ENCODE results near the gene LTBR.
"Not testable (repeated sequence)": the region's sequence is repeated elsewhere in the genome, so short reads cannot be mapped to it uniquely, and the experiment has no call there.

The LTBR gene

DNA sequence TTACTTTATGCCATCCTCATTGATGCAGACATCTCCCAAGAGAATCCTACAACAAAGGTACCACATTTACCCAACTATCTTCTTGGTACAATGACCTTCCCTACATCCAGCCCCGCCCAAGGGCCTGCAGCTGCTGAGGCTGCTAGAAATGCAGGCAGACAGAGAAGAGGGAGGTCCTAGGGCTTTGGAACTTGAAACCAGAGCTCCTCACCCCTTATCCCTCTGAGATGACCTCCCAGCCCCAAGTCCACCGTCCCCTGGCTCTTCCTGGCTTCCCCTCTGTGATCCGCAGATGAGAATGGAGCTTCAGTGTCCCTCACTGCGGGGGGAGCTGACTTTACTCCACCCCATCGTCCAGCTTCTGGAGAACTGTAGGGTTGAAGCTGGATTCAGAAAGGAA, 40.4 kb upstream of the LTBR start:
- no peak overlapping the region for H2BK5ac ChIP-seq (ENCODE audit: low read length)
- no peak overlapping the region for H3K4me2 ChIP-seq (ENCODE audit: insufficient read depth, low read length, poor library complexity, severe bottlenecking)
- no peak overlapping the region for H2BK120ac ChIP-seq (ENCODE audit: low read depth, low read length)
- H3K27ac ChIP-seq (replicated peaks; ENCODE audit: low read length), result no peak overlapping the region
- no peak overlapping the region for H4K91ac ChIP-seq (ENCODE audit: low read depth, low read length, poor library complexity)
- H3K18ac ChIP-seq (ENCODE audit: low read length), result peak overlapping the region; percentile 42
- no peak overlapping the region for H4K8ac ChIP-seq (ENCODE audit: low read depth, low read length)
- H3K79me1 ChIP-seq (ENCODE audit: low read depth, low read length), result peaks cover 7% of the 10 kb centered on the region
- H3K4ac ChIP-seq (ENCODE audit: low read length), result no peak overlapping the region
- peaks cover 28 to 29% of the 10 kb centered on the region in 2 donors for H3K4me1 ChIP-seq (ENCODE audit: control insufficient read depth in 2 of 2, insufficient read depth in 1 of 2, low read depth in 1 of 2, low read length in 2 of 2)
- no peak overlapping the region for H2BK12ac ChIP-seq (ENCODE audit: low read length)
- peak overlapping the region; percentile 42 for H2AFZ ChIP-seq (ENCODE audit: low read length)
- H3K27me3 ChIP-seq (ENCODE audit: control insufficient read depth in 3 of 3, insufficient read depth in 3 of 3, low read depth in 1 of 3, low read length in 3 of 3), result no peaks in the 10 kb centered on the region
- peak overlapping the region; percentile 47 for H2AK5ac ChIP-seq (ENCODE audit: low read depth, low read length)
- DNase-seq (ENCODE audit: low spot score), result no peak
- H3K14ac ChIP-seq (ENCODE audit: low read length), result no peak overlapping the region
- peaks cover 0 to 7% of the 10 kb centered on the region in 2 donors for H3K9me3 ChIP-seq (replicated peaks in 1 of 2; ENCODE audit: control insufficient read depth in 2 of 2, insufficient read depth in 1 of 2, low read depth in 1 of 2, low read length in 2 of 2)
- no peak overlapping the region for H3K9ac ChIP-seq (ENCODE audit: low read depth, low read length, poor library complexity)
- H3K4me3 ChIP-seq (ENCODE audit: low read length in 2 of 2), result no peak overlapping the region
- H3K36me3 ChIP-seq (replicated peaks in 1 of 2; ENCODE audit: control insufficient read depth in 2 of 2, insufficient read depth in 2 of 2, low read length in 2 of 2), result peaks cover 0 to 10% of the 10 kb centered on the region in 2 donors
- H3K23ac ChIP-seq (ENCODE audit: low read depth, low read length, poor library complexity), result no peak overlapping the region
- H2BK15ac ChIP-seq (ENCODE audit: low read length), result peak overlapping the region; percentile 45
- WGBS, 2 donors (ENCODE audit: extremely low coverage in 2 of 2, insufficient read length in 2 of 2, insufficient replicate concordance in 1 of 2), result no CpG with 5 or more reads among the region's 5 CpGs

GRCh38 chr12:6344101-6344660, 39.8 kb upstream of the LTBR start:
- H2BK12ac ChIP-seq (ENCODE audit: low read length); H3K14ac ChIP-seq (ENCODE audit: low read length); H3K4me3 ChIP-seq (ENCODE audit: low read length in 2 of 2); H3K9me3 ChIP-seq (replicated peaks in 1 of 2; ENCODE audit: control insufficient read depth in 2 of 2, insufficient read depth in 1 of 2, low read depth in 1 of 2, low read length in 2 of 2); H3K4me2 ChIP-seq (ENCODE audit: insufficient read depth, low read length, poor library complexity, severe bottlenecking); H3K27me3 ChIP-seq (ENCODE audit: control insufficient read depth in 3 of 3, insufficient read depth in 3 of 3, low read depth in 1 of 3, low read length in 3 of 3); DNase-seq (ENCODE audit: low spot score); H2BK120ac ChIP-seq (ENCODE audit: low read depth, low read length); H2AK5ac ChIP-seq (ENCODE audit: low read depth, low read length); H4K8ac ChIP-seq (ENCODE audit: low read depth, low read length); H3K27ac ChIP-seq (replicated peaks; ENCODE audit: low read length); H3K4ac ChIP-seq (ENCODE audit: low read length); H3K79me1 ChIP-seq (ENCODE audit: low read depth, low read length); H3K36me3 ChIP-seq (replicated peaks in 1 of 2; ENCODE audit: control insufficient read depth in 2 of 2, insufficient read depth in 2 of 2, low read length in 2 of 2); H4K91ac ChIP-seq (ENCODE audit: low read depth, low read length, poor library complexity); H2BK5ac ChIP-seq (ENCODE audit: low read length); H3K9ac ChIP-seq (ENCODE audit: low read depth, low read length, poor library complexity); H3K23ac ChIP-seq (ENCODE audit: low read depth, low read length, poor library complexity); H2AFZ ChIP-seq (ENCODE audit: low read length): not testable (repeated sequence)
- H3K4me1 ChIP-seq (ENCODE audit: control insufficient read depth in 2 of 2, insufficient read depth in 1 of 2, low read depth in 1 of 2, low read length in 2 of 2), result peaks cover 22 to 25% of the 10 kb centered on the region in 2 donors
- peak overlapping the region; percentile 6 for H2BK15ac ChIP-seq (ENCODE audit: low read length)
- H3K18ac ChIP-seq (ENCODE audit: low read length), result peak overlapping the region; percentile 42
- WGBS, 2 donors (ENCODE audit: extremely low coverage in 2 of 2, insufficient read length in 2 of 2, insufficient replicate concordance in 1 of 2), result no CpG with 5 or more reads among the region's 11 CpGs

- DNase-seq (ENCODE audit: low spot score), result no peak
- no CpG with 5 or more reads among the region's 10 CpGs for WGBS, 2 donors (ENCODE audit: extremely low coverage in 2 of 2, insufficient read length in 2 of 2, insufficient replicate concordance in 1 of 2)
- Histone ChIP-seq H3K9me3 (replicated peaks in 1 of 2; ENCODE audit: control insufficient read depth in 2 of 2, insufficient read depth in 1 of 2, low read depth in 1 of 2, low read length in 2 of 2) (peaks cover 1 to 7% of the 10 kb centered on the region in 2 donors), H2AFZ (ENCODE audit: low read length) (no peak overlapping the region), H3K4me2 (ENCODE audit: insufficient read depth, low read length, poor library complexity, severe bottlenecking) (no peak overlapping the region), H3K14ac (ENCODE audit: low read length) (no peak overlapping the region), H2BK5ac (ENCODE audit: low read length) (no peak overlapping the region), H3K36me3 (replicated peaks in 1 of 2; ENCODE audit: control insufficient read depth in 2 of 2, insufficient read depth in 2 of 2, low read length in 2 of 2) (no peaks in the 10 kb centered on the region), H2BK12ac (ENCODE audit: low read length) (no peak overlapping the region), H4K8ac (ENCODE audit: low read depth, low read length) (no peak overlapping the region), H2AK5ac (ENCODE audit: low read depth, low read length) (no peak overlapping the region), H3K4ac (ENCODE audit: low read length) (no peak overlapping the region), H2BK120ac (ENCODE audit: low read depth, low read length) (no peak overlapping the region), H3K18ac (ENCODE audit: low read length) (no peak overlapping the region), H4K91ac (ENCODE audit: low read depth, low read length, poor library complexity) (no peak overlapping the region), H3K27ac (replicated peaks; ENCODE audit: low read length) (no peak overlapping the region), H3K23ac (ENCODE audit: low read depth, low read length, poor library complexity) (no peak overlapping the region), H3K27me3 (ENCODE audit: control insufficient read depth in 3 of 3, insufficient read depth in 3 of 3, low read depth in 1 of 3, low read length in 3 of 3) (no peaks in the 10 kb centered on the region), H3K9ac (ENCODE audit: low read depth, low read length, poor library complexity) (peak overlapping the region; percentile 31), H3K4me1 (ENCODE audit: control insufficient read depth in 2 of 2, insufficient read depth in 1 of 2, low read depth in 1 of 2, low read length in 2 of 2) (peaks cover 10 to 18% of the 10 kb centered on the region in 2 donors), H3K4me3 (ENCODE audit: low read length in 2 of 2) (no peak overlapping the region), H2BK15ac (ENCODE audit: low read length) (no peak overlapping the region), H3K79me1 (ENCODE audit: low read depth, low read length) (peaks cover 2% of the 10 kb centered on the region)
Measured at GRCh38 chr12:6345319-6346091, 38.5 kb upstream of the LTBR start.

- peaks cover 1 to 7% of the 10 kb centered on the region in 2 donors for H3K9me3 ChIP-seq (replicated peaks in 1 of 2; ENCODE audit: control insufficient read depth in 2 of 2, insufficient read depth in 1 of 2, low read depth in 1 of 2, low read length in 2 of 2)
- no peaks in the 10 kb centered on the region for H3K27me3 ChIP-seq (ENCODE audit: control insufficient read depth in 3 of 3, insufficient read depth in 3 of 3, low read depth in 1 of 3, low read length in 3 of 3)
- H3K4me1 ChIP-seq (ENCODE audit: control insufficient read depth in 2 of 2, insufficient read depth in 1 of 2, low read depth in 1 of 2, low read length in 2 of 2), result peaks cover 10 to 13% of the 10 kb centered on the region in 2 donors
- WGBS, 2 donors (ENCODE audit: extremely low coverage in 2 of 2, insufficient read length in 2 of 2, insufficient replicate concordance in 1 of 2), result no CpG with 5 or more reads among the region's 5 CpGs
- no peak overlapping the region for H4K8ac ChIP-seq (ENCODE audit: low read depth, low read length)
- H2BK5ac ChIP-seq (ENCODE audit: low read length), result no peak overlapping the region
- H2BK15ac ChIP-seq (ENCODE audit: low read length), result no peak overlapping the region
- H4K91ac ChIP-seq (ENCODE audit: low read depth, low read length, poor library complexity), result no peak overlapping the region
- H3K4me3 ChIP-seq (ENCODE audit: low read length in 2 of 2), result no peak overlapping the region
- H2AK5ac ChIP-seq (ENCODE audit: low read depth, low read length), result no peak overlapping the region
- no peak overlapping the region for H3K4ac ChIP-seq (ENCODE audit: low read length)
- H3K36me3 ChIP-seq (replicated peaks in 1 of 2; ENCODE audit: control insufficient read depth in 2 of 2, insufficient read depth in 2 of 2, low read length in 2 of 2), result no peaks in the 10 kb centered on the region
- H3K4me2 ChIP-seq (ENCODE audit: insufficient read depth, low read length, poor library complexity, severe bottlenecking), result no peak overlapping the region
- DNase-seq (ENCODE audit: low spot score), result no peak
- peak overlapping the region; percentile 32 for H3K18ac ChIP-seq (ENCODE audit: low read length)
- no peak overlapping the region for H2BK12ac ChIP-seq (ENCODE audit: low read length)
- no peak overlapping the region for H2AFZ ChIP-seq (ENCODE audit: low read length)
- no peak overlapping the region for H3K27ac ChIP-seq (replicated peaks; ENCODE audit: low read length)
- no peak overlapping the region for H3K23ac ChIP-seq (ENCODE audit: low read depth, low read length, poor library complexity)
- H3K9ac ChIP-seq (ENCODE audit: low read depth, low read length, poor library complexity), result peak overlapping the region; percentile 74
- H3K79me1 ChIP-seq (ENCODE audit: low read depth, low read length), result no peaks in the 10 kb centered on the region
- H2BK120ac ChIP-seq (ENCODE audit: low read depth, low read length), result no peak overlapping the region
- H3K14ac ChIP-seq (ENCODE audit: low read length), result no peak overlapping the region
Measured at GRCh38 chr12:6346235-6346832, 37.6 kb upstream of the LTBR start.
